Skeletal muscle tissue (tissue), 4 donors: Measurements from ENCODE around the gene DDX39B. TPM values are rescaled to one million over a fixed set of nuclear protein-coding genes. Genes with fewer than 3 reads are reported as not detected.
A peak's percentile ranks its signal among the peaks of the same experiment; 100 is the strongest.

ENCODE experiments used
- H3K27ac ChIP-seq: one replicate; pipeline ENCODE4 v1.7.0; 2013; ENCODE audit warnings: mild to moderate bottlenecking, low read depth, low read length, inconsistent platforms
- H3K27me3 ChIP-seq, 3 donors: one replicate each; pipeline ENCODE4 v1.7.0; 2013; ENCODE audit warnings: low read length in 3 of 3; ENCODE audit not compliant: control insufficient read depth in 3 of 3, insufficient read depth in 3 of 3
- H3K36me3 ChIP-seq, 3 donors: one replicate each; pipeline ENCODE4 v1.7.0; 2013; ENCODE audit warnings: low read length in 3 of 3; ENCODE audit not compliant: control insufficient read depth in 3 of 3, insufficient read depth in 3 of 3
- H3K4me1 ChIP-seq, 3 donors: one replicate each; pipeline ENCODE4 v1.7.0; 2013; ENCODE audit warnings: low read length in 3 of 3, mild to moderate bottlenecking in 3 of 3; ENCODE audit not compliant: control insufficient read depth in 3 of 3, insufficient read depth in 3 of 3
- H3K4me3 ChIP-seq, 3 donors: one replicate each; pipeline ENCODE4 v1.7.0; 2013; ENCODE audit warnings: low read length in 3 of 3
- H3K9ac ChIP-seq, 3 donors: one replicate each; pipeline ENCODE4 v1.7.0; 2013; ENCODE audit warnings: low read length in 3 of 3, mild to moderate bottlenecking in 3 of 3, moderate library complexity in 2 of 3, low read depth in 1 of 3
- H3K9me3 ChIP-seq, 3 donors: one replicate each; pipeline ENCODE4 v1.7.0; 2013; ENCODE audit warnings: low read length in 3 of 3; ENCODE audit not compliant: control insufficient read depth in 3 of 3
- total RNA-seq: library from RNA; depleted of rRNA; stranded (reverse); fragments of >200 nt; gene quantifications from one replicate; pipeline ENCODE4 v1.2.3, GENCODE V29; 2014
- donor health status: Osteomylitis.

The DDX39B gene
- total RNA-seq, 1 donor from 2014 or later, result 436 TPM

DNA sequence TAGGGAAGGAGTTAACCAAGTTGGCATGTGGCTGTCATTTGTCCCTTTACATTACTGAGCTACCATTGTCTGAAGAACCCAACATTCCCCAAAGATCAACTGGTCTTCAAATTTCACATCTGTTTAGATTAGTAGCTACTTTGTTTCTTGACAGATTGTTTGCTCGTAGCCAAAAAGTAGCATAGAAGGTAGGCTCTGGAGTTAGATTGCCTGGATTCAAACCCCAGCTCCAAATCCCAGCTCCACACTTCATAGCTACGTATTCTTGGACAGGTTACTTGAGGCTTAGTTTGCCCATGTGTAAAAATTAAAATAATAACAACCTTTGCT is 6.7 kb upstream of the DDX39B start:
- Histone ChIP-seq H3K4me3 (peak overlapping the region; percentile 58 to 82 (median 72)), H3K9ac (peak overlapping the region; percentile 69 to 83 (median 77)), H3K36me3 (peaks cover 3 to 25% (median 21%) of the 10 kb centered on the region in 3 donors), H3K27me3 (no peaks in the 10 kb centered on the region), H3K4me1 (peaks cover 14 to 30% (median 26%) of the 10 kb centered on the region in 3 donors), H3K27ac (peak overlapping the region; percentile 87), H3K9me3 (no peaks in the 10 kb centered on the region)

DNA sequence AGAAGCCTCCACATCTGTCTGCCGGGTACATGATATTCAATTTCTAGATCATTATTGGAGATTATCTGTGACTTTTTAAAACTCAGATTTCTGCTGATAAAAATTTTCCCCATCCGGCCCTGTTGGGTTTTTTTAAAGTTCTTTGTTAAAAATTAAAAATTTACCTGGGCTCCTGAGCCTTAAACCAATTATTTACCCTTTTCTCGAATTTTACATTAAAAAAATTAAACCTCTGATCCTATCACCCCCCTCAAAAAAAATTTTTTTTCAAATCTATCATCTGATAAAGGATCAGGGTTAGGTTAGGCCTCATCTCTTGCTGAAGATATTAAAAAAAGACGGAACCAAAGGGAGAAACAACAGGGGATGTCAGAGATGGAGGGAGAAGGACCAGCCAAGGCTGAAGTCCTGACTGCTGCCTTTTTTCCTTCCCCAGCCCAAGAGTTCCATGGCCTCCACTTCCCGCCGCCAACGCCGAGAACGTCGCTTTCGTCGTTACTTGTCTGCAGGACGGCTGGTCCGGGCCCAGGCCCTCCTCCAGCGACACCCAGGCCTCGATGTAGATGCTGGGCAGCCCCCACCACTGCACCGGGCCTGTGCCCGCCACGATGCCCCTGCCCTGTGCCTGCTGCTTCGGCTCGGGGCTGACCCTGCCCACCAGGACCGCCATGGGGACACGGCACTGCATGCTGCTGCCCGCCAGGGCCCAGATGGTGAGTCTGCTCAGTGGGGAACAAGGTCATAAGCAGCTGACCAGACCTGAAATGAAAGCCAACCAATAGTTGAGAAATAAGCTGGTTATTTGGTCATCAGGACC is 6.1 kb upstream of the DDX39B start:
- Histone ChIP-seq H3K4me1 (peaks cover 19 to 35% (median 29%) of the 10 kb centered on the region in 3 donors), H3K27ac (peak overlapping the region; percentile 87), H3K27me3 (no peaks in the 10 kb centered on the region), H3K36me3 (peaks cover 3 to 22% (median 21%) of the 10 kb centered on the region in 3 donors), H3K9me3 (no peaks in the 10 kb centered on the region), H3K4me3 (peak overlapping the region; percentile 58 to 82 (median 72)), H3K9ac (peak overlapping the region; percentile 69 to 83 (median 77))

DNA sequence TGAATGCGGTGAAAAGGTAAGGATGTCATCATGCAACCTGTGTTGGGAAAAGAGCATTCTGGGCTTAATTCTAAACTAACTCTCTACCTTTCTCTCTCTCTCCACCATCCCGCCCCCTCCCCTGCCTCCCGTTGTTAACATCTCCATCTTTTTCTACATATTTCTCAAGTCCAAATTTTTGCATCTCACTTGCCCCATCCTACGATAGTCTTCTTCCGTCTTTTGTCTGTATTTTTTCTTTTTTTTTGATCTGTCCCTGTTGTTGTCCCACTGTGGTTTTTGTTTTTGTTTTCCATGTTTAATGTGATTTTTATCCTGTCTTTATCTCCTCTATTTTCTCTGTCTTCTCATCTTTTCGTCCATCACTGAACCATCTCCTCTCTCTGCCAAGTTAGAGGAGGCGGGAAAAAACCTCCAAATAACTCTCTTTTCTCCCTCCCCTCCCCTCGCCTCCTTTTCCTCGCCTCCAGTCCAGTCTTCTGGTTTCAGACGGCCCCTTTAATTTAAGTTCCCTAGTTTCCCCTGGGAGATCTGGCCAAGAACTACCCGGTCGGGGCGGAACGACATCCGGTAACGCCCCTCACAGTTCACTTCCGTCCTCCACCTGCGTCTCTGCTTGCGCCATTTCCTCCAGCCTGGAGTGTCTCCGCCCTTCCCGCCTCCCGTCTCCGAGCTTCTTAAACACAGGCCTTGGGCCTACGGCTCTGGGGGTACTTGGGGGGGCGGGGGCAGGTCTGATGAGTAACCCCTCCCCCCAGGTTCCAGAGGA is 5.3 kb upstream of the DDX39B start, which contains the start of gene NFKBIL1:
Gene NFKBIL1, plus strand, starts transcription at position 651 of the 769 bp plus-strand sequence. Its CDS starts 87 bp downstream, at position 738.
- Histone ChIP-seq H3K9ac (peak within 1 kb of the TSS; percentile 69 to 83 (median 77)), H3K4me1 (peaks cover 20 to 40% (median 31%) of the 10 kb centered on the region in 3 donors), H3K4me3 (peak within 1 kb of the TSS; percentile 58 to 82 (median 72)), H3K9me3 (no peaks in the 10 kb centered on the region), H3K36me3 (peaks cover 3 to 22% (median 21%) of the 10 kb centered on the region in 3 donors), H3K27ac (peak within 1 kb of the TSS; percentile 87), H3K27me3 (no peaks in the 10 kb centered on the region)

DNA sequence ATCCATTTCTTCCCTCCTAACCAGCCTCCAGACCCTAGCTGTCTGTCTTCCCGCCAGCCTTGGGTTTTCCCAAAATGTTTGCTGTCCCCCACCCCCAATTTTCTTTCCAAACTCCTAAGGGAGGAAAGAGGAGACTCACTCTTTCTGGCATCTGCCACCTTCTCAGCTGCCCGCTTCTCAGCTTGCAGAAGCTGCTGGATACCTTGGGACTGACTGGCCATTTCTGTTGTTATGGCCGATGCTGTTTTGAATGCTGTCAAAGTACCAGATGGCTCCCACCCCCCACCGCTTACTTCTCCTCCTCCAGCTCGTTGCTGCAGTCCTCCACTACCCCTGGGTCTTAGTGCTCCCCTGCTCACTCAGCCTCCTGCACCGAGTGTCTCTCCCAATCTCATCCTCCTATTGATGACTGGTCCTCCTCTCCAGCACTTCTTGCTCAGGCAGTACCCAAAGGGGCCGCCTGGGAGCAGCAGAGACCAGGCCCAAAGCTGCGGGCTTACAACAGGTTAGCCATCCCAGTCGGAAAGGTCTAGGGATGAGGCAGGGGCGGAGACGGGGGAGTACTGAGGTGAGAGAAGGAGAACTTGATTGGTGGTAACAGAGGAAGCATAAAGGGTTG is 4.6 kb upstream of the DDX39B start, which contains the start of gene ATP6V1G2:
Gene ATP6V1G2, minus strand, starts transcription at position 270 of the 619 bp plus-strand sequence. Its CDS starts 49 bp downstream, at position 221.
- peaks cover 3 to 22% (median 21%) of the 10 kb centered on the region in 3 donors for H3K36me3 ChIP-seq

DNA sequence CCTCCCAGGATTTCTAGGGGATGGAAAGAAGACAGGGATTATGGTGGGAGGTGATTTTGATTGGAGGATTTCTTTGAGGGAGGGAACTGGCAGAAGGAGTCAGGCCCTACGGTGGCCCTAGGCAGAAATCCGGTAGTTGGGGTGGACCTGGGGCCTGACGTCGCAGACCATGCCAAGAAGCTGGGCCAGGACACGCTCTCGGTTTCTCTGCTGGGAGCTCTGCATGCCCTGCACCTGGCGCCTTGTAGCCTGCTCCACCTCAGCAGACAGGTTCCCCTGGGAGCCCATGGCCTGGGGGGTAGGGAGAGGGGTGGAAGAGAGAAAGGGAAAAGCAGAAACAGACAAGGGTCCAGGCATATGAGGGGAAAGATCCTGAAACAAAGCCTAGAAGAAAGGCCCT is 3.5 kb upstream of the DDX39B start:
- Histone ChIP-seq H3K9ac (no peak overlapping the region), H3K9me3 (no peaks in the 10 kb centered on the region), H3K36me3 (peaks cover under 1 to 16% (median 14%) of the 10 kb centered on the region in 3 donors), H3K27ac (no peak overlapping the region), H3K4me3 (no peak overlapping the region), H3K27me3 (no peaks in the 10 kb centered on the region), H3K4me1 (peaks cover 24 to 51% (median 33%) of the 10 kb centered on the region in 3 donors)

More for the DNA sequence above, 4.6 kb upstream of the DDX39B start, which contains the start of gene ATP6V1G2:
- no peaks in the 10 kb centered on the region for H3K27me3 ChIP-seq
- H3K4me3 ChIP-seq, result peak within 1 kb of the TSS; percentile 58 to 82 (median 72)
- no peaks in the 10 kb centered on the region for H3K9me3 ChIP-seq
- peak within 1 kb of the TSS; percentile 87 for H3K27ac ChIP-seq
- H3K4me1 ChIP-seq, result peaks cover 20 to 40% (median 31%) of the 10 kb centered on the region in 3 donors
- H3K9ac ChIP-seq, result peak within 1 kb of the TSS in 2 of 3 donors; percentile 69 to 83

- no peak overlapping the region for H3K9ac ChIP-seq
- H3K4me3 ChIP-seq, result no peak overlapping the region
- peaks cover 30 to 57% (median 38%) of the 10 kb centered on the region in 3 donors for H3K4me1 ChIP-seq
- H3K9me3 ChIP-seq, result no peaks in the 10 kb centered on the region
- no peak overlapping the region for H3K27ac ChIP-seq
- peaks cover 6 to 17% (median 16%) of the 10 kb centered on the region in 3 donors for H3K36me3 ChIP-seq
- no peaks in the 10 kb centered on the region for H3K27me3 ChIP-seq
Observed at GRCh38 chr6:31544676-31545075, 2.9 kb upstream of the DDX39B start.

- Histone ChIP-seq H3K4me3 (no peak overlapping the region), H3K4me1 (peaks cover 40 to 61% (median 45%) of the 10 kb centered on the region in 3 donors), H3K9me3 (no peaks in the 10 kb centered on the region), H3K9ac (peak overlapping the region in 2 of 3 donors; percentile 35 to 97), H3K27ac (no peak overlapping the region), H3K27me3 (no peaks in the 10 kb centered on the region), H3K36me3 (peaks cover 12 to 18% (median 17%) of the 10 kb centered on the region in 3 donors)
Observed at GRCh38 chr6:31543639-31544038, 1.8 kb upstream of the DDX39B start.

- Histone ChIP-seq H3K27ac (peak overlapping the region; percentile 96), H3K9me3 (no peaks in the 10 kb centered on the region), H3K4me3 (peak overlapping the region; percentile 84 to 99 (median 98)), H3K27me3 (no peaks in the 10 kb centered on the region), H3K4me1 (peaks cover 29 to 45% (median 30%) of the 10 kb centered on the region in 3 donors), H3K36me3 (peaks cover 33 to 38% (median 35%) of the 10 kb centered on the region in 3 donors), H3K9ac (peak overlapping the region; percentile 97 to 99 (median 99))
Observed at GRCh38 chr6:31541059-31541657, 645 bp downstream of the DDX39B start.

- Histone ChIP-seq H3K4me3 (peak overlapping the region; percentile 84 to 99 (median 98)), H3K4me1 (peaks cover 28 to 41% (median 28%) of the 10 kb centered on the region in 3 donors), H3K9me3 (no peaks in the 10 kb centered on the region), H3K9ac (peak overlapping the region; percentile 97 to 99 (median 99)), H3K27ac (peak overlapping the region; percentile 96), H3K27me3 (no peaks in the 10 kb centered on the region), H3K36me3 (peaks cover 38 to 43% (median 40%) of the 10 kb centered on the region in 3 donors)
Observed at GRCh38 chr6:31540640-31541039, 1.2 kb downstream of the DDX39B start.
